C4-2B (cell line): ENCODE results near the gene ANKRD27.

Experiments
- CTCF ChIP-seq: fragments of 450-650 bp; conservative IDR thresholded peaks from 2 replicates; pipeline ENCODE4 v1.5.1; 2017; ENCODE audit warnings: mild to moderate bottlenecking
- ZFX ChIP-seq: fragments of 450-650 bp; IDR thresholded peaks from 2 replicates; pipeline ENCODE4 v1.6.1; 2017

DNA sequence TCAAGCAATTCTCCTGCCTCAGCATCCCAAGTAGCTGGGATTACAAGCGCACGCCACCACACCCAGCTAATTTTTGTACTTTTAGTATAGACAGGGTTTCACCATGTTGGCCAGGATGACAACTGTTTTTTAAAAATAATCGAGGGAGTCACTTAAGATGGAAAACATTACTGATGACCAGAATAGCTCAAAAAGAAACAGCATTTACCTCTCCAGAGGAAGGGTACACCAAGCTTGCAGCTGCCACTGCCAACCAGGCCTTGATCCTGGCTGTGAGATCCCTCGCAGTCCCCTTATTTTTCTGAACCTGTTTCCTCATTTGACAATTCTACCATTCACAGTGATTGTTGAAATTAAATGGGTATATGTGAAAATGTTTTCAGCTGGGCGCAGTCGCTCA, 79.5 kb downstream of the ANKRD27 start:
- TF ChIP-seq CTCF = no peak
- TF ChIP-seq ZFX = no peak
